ENCODE results near the gene NLRP10. TPM values are rescaled to one million over a fixed set of nuclear protein-coding genes. Genes with fewer than 3 reads are reported as not detected.

Gene NLRP10, protein sequence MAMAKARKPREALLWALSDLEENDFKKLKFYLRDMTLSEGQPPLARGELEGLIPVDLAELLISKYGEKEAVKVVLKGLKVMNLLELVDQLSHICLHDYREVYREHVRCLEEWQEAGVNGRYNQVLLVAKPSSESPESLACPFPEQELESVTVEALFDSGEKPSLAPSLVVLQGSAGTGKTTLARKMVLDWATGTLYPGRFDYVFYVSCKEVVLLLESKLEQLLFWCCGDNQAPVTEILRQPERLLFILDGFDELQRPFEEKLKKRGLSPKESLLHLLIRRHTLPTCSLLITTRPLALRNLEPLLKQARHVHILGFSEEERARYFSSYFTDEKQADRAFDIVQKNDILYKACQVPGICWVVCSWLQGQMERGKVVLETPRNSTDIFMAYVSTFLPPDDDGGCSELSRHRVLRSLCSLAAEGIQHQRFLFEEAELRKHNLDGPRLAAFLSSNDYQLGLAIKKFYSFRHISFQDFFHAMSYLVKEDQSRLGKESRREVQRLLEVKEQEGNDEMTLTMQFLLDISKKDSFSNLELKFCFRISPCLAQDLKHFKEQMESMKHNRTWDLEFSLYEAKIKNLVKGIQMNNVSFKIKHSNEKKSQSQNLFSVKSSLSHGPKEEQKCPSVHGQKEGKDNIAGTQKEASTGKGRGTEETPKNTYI
- total RNA-seq (2022) (0.42 and 1.3 TPM in 2 replicates), Bru-seq, nascent RNA (percentile 30 among the genes with signal in this experiment), BruChase-seq, experiment 1, labeled RNA remaining after a 6-hour chase (percentile 50 among the genes with signal in this experiment), BruChase-seq, experiment 2, labeled RNA remaining after a 2-hour chase (percentile 44 among the genes with signal in this experiment)
- long read RNA-seq = 0 reads

GRCh38 chr11:7965386-7965785, at the start of gene NLRP10:
NLRP10 (minus strand) TSS chr11:7965447; CDS start chr11:7963495, 1,952 bp downstream.
- POLR2A ChIA-PET = no interaction called here
- no peaks in the 10 kb centered on the region for H3K36me3 Mint-ChIP-seq (ENCODE audit: insufficient read depth, unreplicated experiment)
- H3K27ac Mint-ChIP-seq (ENCODE audit: low read depth, unreplicated experiment) = peak within 1 kb of the TSS; percentile 50

DNA sequence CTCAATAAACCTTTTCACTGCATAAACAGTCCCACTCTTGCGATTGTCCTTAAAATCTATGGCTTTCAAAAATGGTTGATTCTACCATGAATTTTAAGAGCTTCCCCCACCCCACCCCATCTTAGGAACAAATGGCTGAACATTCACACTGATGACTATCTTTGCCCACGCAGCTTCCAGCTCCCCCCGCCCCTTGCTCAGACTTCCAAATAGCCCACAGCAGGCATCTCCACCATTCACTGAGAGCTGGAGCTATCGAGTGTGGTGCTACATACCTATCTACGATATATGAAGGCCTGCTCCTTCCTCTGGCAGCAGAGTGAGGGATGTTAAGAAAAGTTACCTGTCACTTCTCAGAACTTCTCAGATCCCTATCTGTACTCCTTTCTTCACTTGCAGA, 48.6 kb upstream of the NLRP10 start:
- H3K9me3 Mint-ChIP-seq (ENCODE audit: unreplicated experiment) = no peaks in the 10 kb centered on the region

More at GRCh38 chr11:7965386-7965785, at the start of gene NLRP10:
- CTCF ChIA-PET = interaction anchor here (0.7 to 1.4 kb wide), 3 partner anchors 10 to 352 kb away, joined by 4 to 8 read pairs (median 4); no protein-coding TSS in a partner anchor
- Mint-ChIP-seq H3K9me3 (ENCODE audit: unreplicated experiment) (no peaks in the 10 kb centered on the region), H3K27me3 (ENCODE audit: insufficient read depth, unreplicated experiment) (no peaks in the 10 kb centered on the region), H3K4me1 (ENCODE audit: insufficient read depth, unreplicated experiment) (peaks cover 27% of the 10 kb centered on the region), H3K4me3 (ENCODE audit: unreplicated experiment) (no peak within 1 kb of the TSS)
- no TSS peak for BruUV-seq (replicated peaks)
- TF ChIP-seq, protein P1, sequence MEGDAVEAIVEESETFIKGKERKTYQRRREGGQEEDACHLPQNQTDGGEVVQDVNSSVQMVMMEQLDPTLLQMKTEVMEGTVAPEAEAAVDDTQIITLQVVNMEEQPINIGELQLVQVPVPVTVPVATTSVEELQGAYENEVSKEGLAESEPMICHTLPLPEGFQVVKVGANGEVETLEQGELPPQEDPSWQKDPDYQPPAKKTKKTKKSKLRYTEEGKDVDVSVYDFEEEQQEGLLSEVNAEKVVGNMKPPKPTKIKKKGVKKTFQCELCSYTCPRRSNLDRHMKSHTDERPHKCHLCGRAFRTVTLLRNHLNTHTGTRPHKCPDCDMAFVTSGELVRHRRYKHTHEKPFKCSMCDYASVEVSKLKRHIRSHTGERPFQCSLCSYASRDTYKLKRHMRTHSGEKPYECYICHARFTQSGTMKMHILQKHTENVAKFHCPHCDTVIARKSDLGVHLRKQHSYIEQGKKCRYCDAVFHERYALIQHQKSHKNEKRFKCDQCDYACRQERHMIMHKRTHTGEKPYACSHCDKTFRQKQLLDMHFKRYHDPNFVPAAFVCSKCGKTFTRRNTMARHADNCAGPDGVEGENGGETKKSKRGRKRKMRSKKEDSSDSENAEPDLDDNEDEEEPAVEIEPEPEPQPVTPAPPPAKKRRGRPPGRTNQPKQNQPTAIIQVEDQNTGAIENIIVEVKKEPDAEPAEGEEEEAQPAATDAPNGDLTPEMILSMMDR (IDR thresholded peaks at IDR 0.05; ENCODE audit: unreplicated experiment) = no peak
- no peak for DNase-seq (ENCODE audit: unreplicated experiment)
- intact Hi-C loops (cut with micrococcal nuclease) = no loop called here

DNA sequence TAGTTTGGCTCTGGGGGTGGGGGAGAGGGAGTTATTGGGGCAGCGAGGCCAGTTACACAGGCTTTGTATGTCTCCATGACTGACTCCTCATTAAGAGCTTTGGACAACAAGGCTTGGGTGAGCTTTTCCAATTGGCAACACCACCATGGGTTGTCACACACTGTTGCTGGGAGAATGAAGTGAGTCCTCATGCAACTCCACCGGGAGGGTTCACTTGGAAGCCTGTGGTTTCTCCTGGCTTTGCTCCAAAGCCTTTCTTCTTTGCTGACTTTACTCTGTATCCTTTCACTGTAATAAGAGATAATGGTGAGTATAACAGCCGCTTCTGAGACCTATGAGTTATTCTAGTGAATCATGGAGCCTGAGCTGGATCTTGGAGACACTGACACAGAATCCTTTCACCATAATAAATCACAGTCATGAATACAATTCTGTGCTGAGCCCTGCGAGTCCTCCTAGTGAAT, 46.8 kb upstream of the NLRP10 start:
- ChIA-PET CTCF (interaction anchor here (0.7 to 16.2 kb wide), 6 partner anchors 20 to 181 kb away, joined by 3 to 675 read pairs (median 4); no protein-coding TSS in a partner anchor), POLR2A (no interaction called here)
- H3K4me3 Mint-ChIP-seq (ENCODE audit: unreplicated experiment) = no peak overlapping the region
- no peak overlapping the region for H3K27ac Mint-ChIP-seq (ENCODE audit: low read depth, unreplicated experiment)
- DNase-seq (ENCODE audit: unreplicated experiment) = peak; percentile 24
- H3K36me3 Mint-ChIP-seq (ENCODE audit: insufficient read depth, unreplicated experiment) = no peaks in the 10 kb centered on the region
- TF ChIP-seq, protein P1 (IDR thresholded peaks at IDR 0.05; ENCODE audit: unreplicated experiment) = no peak
- no TSS peak for BruUV-seq (replicated peaks)
- H3K27me3 Mint-ChIP-seq (ENCODE audit: insufficient read depth, unreplicated experiment) = peaks cover 25% of the 10 kb centered on the region
- no peaks in the 10 kb centered on the region for H3K4me1 Mint-ChIP-seq (ENCODE audit: insufficient read depth, unreplicated experiment)
- intact Hi-C loops (cut with micrococcal nuclease) = no loop called here
- no peaks in the 10 kb centered on the region for H3K9me3 Mint-ChIP-seq (ENCODE audit: unreplicated experiment)

More for the DNA sequence above, 48.6 kb upstream of the NLRP10 start:
- Mint-ChIP-seq H3K27ac (ENCODE audit: low read depth, unreplicated experiment) (no peak overlapping the region), H3K27me3 (ENCODE audit: insufficient read depth, unreplicated experiment) (peaks cover 43% of the 10 kb centered on the region), H3K4me1 (ENCODE audit: insufficient read depth, unreplicated experiment) (peaks cover 6% of the 10 kb centered on the region), H3K36me3 (ENCODE audit: insufficient read depth, unreplicated experiment) (no peaks in the 10 kb centered on the region), H3K4me3 (ENCODE audit: unreplicated experiment) (no peak overlapping the region)
- ChIA-PET POLR2A (no interaction called here), CTCF (interaction anchor here (0.7 to 7.1 kb wide), 6 partner anchors 7 to 826 kb away, joined by 3 to 64 read pairs (median 48); no protein-coding TSS in a partner anchor)
- no TSS peak for BruUV-seq (replicated peaks)
- TF ChIP-seq, protein P1 (IDR thresholded peaks at IDR 0.05; ENCODE audit: unreplicated experiment) = no peak
- DNase-seq (ENCODE audit: unreplicated experiment) = no peak
- intact Hi-C loops (cut with micrococcal nuclease) = no loop called here
